Measurements from ENCODE around the gene CCSER1. TPM values are rescaled to one million over a fixed set of nuclear protein-coding genes. Genes with fewer than 3 reads are reported as not detected.
"Not testable (repeated sequence)": the region's sequence is repeated elsewhere in the genome, so short reads cannot be mapped to it uniquely, and the experiment has no call there.

The CCSER1 gene
- total and polyA plus RNA-seq, 2 experiments from 2014 or later, result 5.2 to 23.4 TPM

GRCh38 chr4:91319556-91320268, 1192.5 kb downstream of the CCSER1 start:
- no peaks in the 10 kb centered on the region for H3K9me3 ChIP-seq (ENCODE audit: low read depth)
- 80% methylated on average over 4 of the region's 4 CpGs for WGBS (ENCODE audit: low lambda C conversion rate, missing lambda C conversion rate)
- H3K4me2 ChIP-seq, result no peak overlapping the region
- H3K79me2 ChIP-seq, result no peaks in the 10 kb centered on the region
- DNase-seq (ENCODE audit: low spot score), result no peak
- no peak overlapping the region for H3K27ac ChIP-seq
- TF ChIP-seq EZH2phosphoT487 (IDR thresholded peaks at IDR 0.05; ENCODE audit: low read depth, severe bottlenecking, unreplicated experiment) (no peak), CTCF (IDR thresholded peaks at IDR 0.05; ENCODE audit: poor library complexity) (no peak), EZH2 (IDR thresholded peaks at IDR 0.05; ENCODE audit: borderline replicate concordance) (no peak)
- no peak overlapping the region for H2AFZ ChIP-seq
- no peaks in the 10 kb centered on the region for H3K27me3 ChIP-seq
- H4K20me1 ChIP-seq (ENCODE audit: insufficient read depth, poor library complexity, severe bottlenecking), result no peaks in the 10 kb centered on the region
- no peak overlapping the region for H3K4me3 ChIP-seq
- no peaks in the 10 kb centered on the region for H3K9me2 ChIP-seq (replicated peaks; ENCODE audit: insufficient read depth)
- no peaks in the 10 kb centered on the region for H3K4me1 ChIP-seq (ENCODE audit: insufficient read depth)
- no peaks in the 10 kb centered on the region for H3K36me3 ChIP-seq (replicated peaks; ENCODE audit: insufficient read depth, low read depth)

GRCh38 chr4:91322961-91323360, 1195.8 kb downstream of the CCSER1 start:
- no peaks in the 10 kb centered on the region for H3K9me2 ChIP-seq (replicated peaks; ENCODE audit: insufficient read depth)
- H4K20me1 ChIP-seq (ENCODE audit: insufficient read depth, poor library complexity, severe bottlenecking), result no peaks in the 10 kb centered on the region
- H3K27ac ChIP-seq, result no peak overlapping the region
- 90% methylated on average over 1 of the region's 1 CpG for WGBS (ENCODE audit: low lambda C conversion rate, missing lambda C conversion rate)
- no peak for DNase-seq (ENCODE audit: low spot score)
- H3K4me3 ChIP-seq, result no peak overlapping the region
- no peaks in the 10 kb centered on the region for H3K4me1 ChIP-seq (ENCODE audit: insufficient read depth)
- no peaks in the 10 kb centered on the region for H3K27me3 ChIP-seq
- TF ChIP-seq EZH2 (IDR thresholded peaks at IDR 0.05; ENCODE audit: borderline replicate concordance), result no peak
- TF ChIP-seq CTCF (IDR thresholded peaks at IDR 0.05; ENCODE audit: poor library complexity), result no peak
- no peak for TF ChIP-seq EZH2phosphoT487 (IDR thresholded peaks at IDR 0.05; ENCODE audit: low read depth, severe bottlenecking, unreplicated experiment)
- no peaks in the 10 kb centered on the region for H3K36me3 ChIP-seq (replicated peaks; ENCODE audit: insufficient read depth, low read depth)
- H3K4me2 ChIP-seq, result no peak overlapping the region
- no peak overlapping the region for H2AFZ ChIP-seq
- no peaks in the 10 kb centered on the region for H3K79me2 ChIP-seq
- no peaks in the 10 kb centered on the region for H3K9me3 ChIP-seq (ENCODE audit: low read depth)

- H3K79me2 ChIP-seq, result no peaks in the 10 kb centered on the region
- no peak overlapping the region for H3K4me2 ChIP-seq
- WGBS (ENCODE audit: low lambda C conversion rate, missing lambda C conversion rate), result 30% methylated on average over 1 of the region's 1 CpG
- no peak overlapping the region for H3K27ac ChIP-seq
- no peaks in the 10 kb centered on the region for H3K9me2 ChIP-seq (replicated peaks; ENCODE audit: insufficient read depth)
- TF ChIP-seq EZH2phosphoT487 (IDR thresholded peaks at IDR 0.05; ENCODE audit: low read depth, severe bottlenecking, unreplicated experiment) (no peak), CTCF (IDR thresholded peaks at IDR 0.05; ENCODE audit: poor library complexity) (no peak), EZH2 (IDR thresholded peaks at IDR 0.05; ENCODE audit: borderline replicate concordance) (no peak)
- no peak overlapping the region for H2AFZ ChIP-seq
- DNase-seq (ENCODE audit: low spot score), result peak; percentile 19
- no peaks in the 10 kb centered on the region for H3K4me1 ChIP-seq (ENCODE audit: insufficient read depth)
- no peaks in the 10 kb centered on the region for H3K9me3 ChIP-seq (ENCODE audit: low read depth)
- no peaks in the 10 kb centered on the region for H3K36me3 ChIP-seq (replicated peaks; ENCODE audit: insufficient read depth, low read depth)
- no peaks in the 10 kb centered on the region for H3K27me3 ChIP-seq
- no peaks in the 10 kb centered on the region for H4K20me1 ChIP-seq (ENCODE audit: insufficient read depth, poor library complexity, severe bottlenecking)
- H3K4me3 ChIP-seq, result no peak overlapping the region
Measured at GRCh38 chr4:91325495-91325894, 1198.3 kb downstream of the CCSER1 start.

- H4K20me1 ChIP-seq (ENCODE audit: insufficient read depth, poor library complexity, severe bottlenecking), result not testable (repeated sequence)
Measured at GRCh38 chr4:91326167-91326566, 1199.0 kb downstream of the CCSER1 start.

More at GRCh38 chr4:91326167-91326566, 1199.0 kb downstream of the CCSER1 start:
- H3K4me2 ChIP-seq; DNase-seq (ENCODE audit: low spot score); H2AFZ ChIP-seq; H3K36me3 ChIP-seq (replicated peaks; ENCODE audit: insufficient read depth, low read depth); H3K27me3 ChIP-seq; H3K9me3 ChIP-seq (ENCODE audit: low read depth); H3K4me3 ChIP-seq; H3K27ac ChIP-seq; H3K9me2 ChIP-seq (replicated peaks; ENCODE audit: insufficient read depth); H3K79me2 ChIP-seq; H3K4me1 ChIP-seq (ENCODE audit: insufficient read depth): not testable (repeated sequence)
- WGBS (ENCODE audit: low lambda C conversion rate, missing lambda C conversion rate), result 92% methylated on average over 2 of the region's 2 CpGs

All from hepatocyte (in vitro differentiated cells).